GM13977 (cell line): ENCODE measurements around the gene MSI2.

ENCODE experiments used
- DNase-seq: peaks from one replicate; pipeline ENCODE4 v3.0.0; 2012; ENCODE audit warnings: low spot score
- in situ Hi-C: fragments of 300-500 bp; cut with MboI; formaldehyde crosslinking; loops from one replicate; pipeline ENCODE4 v1.12.0; 2022; ENCODE audit warnings: low sequenced_read_pairs, low pct_unique_long_range_greater_than_20kb, mixed read lengths, inconsistent platforms; ENCODE audit not compliant: unreplicated experiment
- TF ChIP-seq, protein P1 (sequence below): IDR thresholded peaks from 2 replicates; pipeline ENCODE4 v1.5.1; 2012; ENCODE audit warnings: mild to moderate bottlenecking, control low read depth; ENCODE audit not compliant: insufficient read depth; ENCODE audit errors: extremely low read depth, missing control alignments

MSI2 gene

DNA sequence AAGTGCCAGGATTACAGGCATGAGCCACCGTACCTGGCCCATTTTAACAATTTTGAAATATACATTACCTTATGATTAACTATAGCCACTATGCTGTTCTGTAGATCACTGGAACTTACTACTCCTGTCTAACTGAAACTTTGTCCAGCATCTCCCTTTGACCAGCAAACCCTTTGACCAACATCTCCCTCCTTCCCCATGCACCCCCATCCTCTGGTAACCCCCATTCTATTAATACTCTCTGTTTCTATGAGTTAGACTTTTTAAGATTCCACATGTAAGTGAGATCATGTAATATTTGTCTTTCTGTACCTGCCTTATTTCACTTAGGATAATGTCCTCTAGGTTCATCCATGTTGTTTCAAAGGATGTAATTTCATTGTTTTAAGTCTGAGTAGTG, 178.0 kb downstream of the MSI2 start:
- TF ChIP-seq, protein P1, sequence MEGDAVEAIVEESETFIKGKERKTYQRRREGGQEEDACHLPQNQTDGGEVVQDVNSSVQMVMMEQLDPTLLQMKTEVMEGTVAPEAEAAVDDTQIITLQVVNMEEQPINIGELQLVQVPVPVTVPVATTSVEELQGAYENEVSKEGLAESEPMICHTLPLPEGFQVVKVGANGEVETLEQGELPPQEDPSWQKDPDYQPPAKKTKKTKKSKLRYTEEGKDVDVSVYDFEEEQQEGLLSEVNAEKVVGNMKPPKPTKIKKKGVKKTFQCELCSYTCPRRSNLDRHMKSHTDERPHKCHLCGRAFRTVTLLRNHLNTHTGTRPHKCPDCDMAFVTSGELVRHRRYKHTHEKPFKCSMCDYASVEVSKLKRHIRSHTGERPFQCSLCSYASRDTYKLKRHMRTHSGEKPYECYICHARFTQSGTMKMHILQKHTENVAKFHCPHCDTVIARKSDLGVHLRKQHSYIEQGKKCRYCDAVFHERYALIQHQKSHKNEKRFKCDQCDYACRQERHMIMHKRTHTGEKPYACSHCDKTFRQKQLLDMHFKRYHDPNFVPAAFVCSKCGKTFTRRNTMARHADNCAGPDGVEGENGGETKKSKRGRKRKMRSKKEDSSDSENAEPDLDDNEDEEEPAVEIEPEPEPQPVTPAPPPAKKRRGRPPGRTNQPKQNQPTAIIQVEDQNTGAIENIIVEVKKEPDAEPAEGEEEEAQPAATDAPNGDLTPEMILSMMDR, result no peak
- in situ Hi-C loops, result no loop called here
- no peak for DNase-seq

DNA sequence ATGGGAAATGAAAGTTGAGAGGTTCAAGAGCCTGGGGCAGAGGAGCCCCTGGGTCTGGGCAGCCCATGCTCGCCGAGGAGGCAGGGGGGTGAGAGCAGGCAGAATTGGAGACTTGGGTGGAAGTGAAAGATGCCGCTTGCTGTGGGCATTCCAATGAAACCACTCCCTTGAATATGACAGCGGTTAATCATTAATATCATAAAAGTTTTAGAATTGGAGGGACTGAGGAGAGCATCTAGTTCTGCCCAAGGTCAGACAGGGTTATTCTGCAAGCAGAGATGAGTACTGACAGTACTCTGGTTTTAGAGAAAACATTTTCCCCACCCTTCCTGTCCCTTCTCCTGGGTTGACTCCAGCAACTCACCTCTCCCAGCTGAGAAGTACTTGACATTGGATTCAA, 180.2 kb downstream of the MSI2 start:
- TF ChIP-seq, protein P1, result no peak
- in situ Hi-C loops, result no loop called here
- no peak for DNase-seq

DNA sequence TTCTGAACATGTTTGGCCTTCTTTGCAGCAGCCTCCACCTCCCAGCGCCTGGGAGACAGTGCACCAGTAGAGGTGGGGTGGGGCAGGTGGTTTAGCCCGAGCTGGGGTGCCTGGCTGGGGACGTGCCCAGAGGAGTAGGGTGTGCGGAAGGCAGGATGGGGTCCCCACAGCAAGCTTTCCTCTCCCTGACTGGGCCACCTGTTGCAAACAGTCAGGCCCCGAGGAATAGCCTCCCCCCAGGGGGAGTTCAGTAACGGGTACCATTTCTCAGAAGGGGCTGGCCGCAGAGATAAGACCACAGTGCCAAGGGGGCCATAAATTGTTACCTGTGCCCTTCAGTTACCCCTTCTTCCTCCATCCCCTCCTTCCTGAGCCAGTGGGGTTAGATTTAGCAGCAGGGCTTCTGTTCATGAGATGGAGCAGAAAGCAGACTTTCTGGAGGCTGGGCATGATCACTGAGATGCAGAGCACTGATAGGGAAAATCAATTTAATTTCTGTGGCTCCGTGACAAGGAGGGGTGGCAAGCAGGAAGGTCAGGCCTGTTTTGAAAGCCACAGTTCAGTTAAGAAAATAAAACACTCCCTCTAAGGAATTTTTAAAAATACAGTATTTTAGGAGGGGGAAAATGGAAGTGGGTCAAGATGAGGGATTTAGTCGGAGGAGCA, 181.9 kb downstream of the MSI2 start:
- DNase-seq, result no peak
- TF ChIP-seq, protein P1, result no peak
- in situ Hi-C loops, result no loop called here

DNA sequence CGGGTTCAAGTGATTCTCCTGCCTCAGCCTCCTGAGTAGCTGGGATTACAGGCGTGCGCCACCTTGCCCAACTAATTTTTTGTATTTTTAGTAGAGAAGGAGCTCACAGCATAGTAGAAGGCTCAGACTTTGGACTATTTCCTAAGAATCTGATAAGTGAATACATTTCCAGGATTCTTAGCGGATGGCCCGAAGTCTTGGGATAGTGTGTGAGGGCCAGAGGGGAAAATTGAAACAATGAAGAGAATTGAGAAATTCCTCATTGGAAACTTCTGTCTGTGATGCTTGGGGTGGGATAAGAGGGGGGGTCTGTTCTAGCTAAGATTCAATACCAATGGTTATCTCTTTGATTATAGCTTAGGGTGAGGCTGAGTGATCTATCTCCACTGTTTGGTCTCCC, 183.3 kb downstream of the MSI2 start:
- TF ChIP-seq, protein P1, result no peak
- DNase-seq, result no peak
- in situ Hi-C loops, result no loop called here

DNA sequence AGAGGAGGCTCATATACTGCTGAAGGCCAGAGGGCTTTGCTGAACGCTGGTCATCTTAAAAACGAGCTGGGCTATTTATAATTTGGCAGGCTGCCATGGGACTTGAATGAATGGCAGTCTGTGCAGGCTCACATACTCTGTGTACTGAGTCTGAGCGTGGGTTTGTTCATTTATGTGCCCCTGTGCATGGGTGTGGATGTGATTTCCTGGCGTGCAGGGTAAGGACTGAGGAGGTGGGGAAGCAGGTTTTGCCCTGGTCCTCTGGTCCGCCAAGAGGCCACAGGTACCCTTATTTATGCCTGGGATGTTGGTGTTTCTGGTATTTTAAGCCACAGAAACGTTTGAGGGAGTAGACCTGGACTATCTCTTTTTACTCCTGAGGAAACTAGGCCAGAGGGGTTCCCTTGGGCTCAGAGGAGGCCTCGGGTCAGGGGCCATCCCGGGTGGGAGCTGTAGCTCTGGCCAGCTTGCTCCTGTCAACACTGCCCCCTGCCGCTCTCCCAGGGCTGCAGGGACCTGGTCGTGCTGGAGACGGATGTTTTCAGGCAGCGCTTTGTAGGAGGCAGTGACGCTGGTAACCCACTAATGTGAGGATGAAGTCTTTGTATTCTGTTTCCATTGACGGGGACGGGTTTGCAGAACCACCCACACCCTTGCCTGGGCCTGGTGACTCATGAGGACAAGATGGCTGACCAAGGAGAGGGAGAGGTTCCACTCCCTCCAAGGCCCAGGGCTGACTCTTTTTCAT, 184.4 kb downstream of the MSI2 start:
- DNase-seq, result peak; percentile 69
- TF ChIP-seq, protein P1, result peak; percentile 51
- in situ Hi-C loops, result no loop called here

DNA sequence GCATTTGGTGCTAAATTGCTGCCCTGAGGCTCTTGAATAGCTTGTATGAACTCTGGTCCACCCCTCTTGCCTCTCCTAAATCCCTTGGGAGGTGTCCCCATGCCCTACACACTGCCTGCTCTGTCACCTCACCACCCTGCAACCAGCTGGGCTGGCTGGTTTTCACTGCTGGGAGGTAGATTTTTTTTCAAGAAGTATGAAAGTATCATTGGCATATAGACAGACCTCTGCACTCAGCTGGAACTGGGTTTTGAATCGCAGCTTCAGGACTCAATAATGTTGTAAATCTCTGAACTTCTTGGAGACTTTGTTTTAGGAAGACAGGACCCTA, 184.9 kb downstream of the MSI2 start:
- DNase-seq, result no peak
- in situ Hi-C loops, result no loop called here
- TF ChIP-seq, protein P1, result no peak

DNA sequence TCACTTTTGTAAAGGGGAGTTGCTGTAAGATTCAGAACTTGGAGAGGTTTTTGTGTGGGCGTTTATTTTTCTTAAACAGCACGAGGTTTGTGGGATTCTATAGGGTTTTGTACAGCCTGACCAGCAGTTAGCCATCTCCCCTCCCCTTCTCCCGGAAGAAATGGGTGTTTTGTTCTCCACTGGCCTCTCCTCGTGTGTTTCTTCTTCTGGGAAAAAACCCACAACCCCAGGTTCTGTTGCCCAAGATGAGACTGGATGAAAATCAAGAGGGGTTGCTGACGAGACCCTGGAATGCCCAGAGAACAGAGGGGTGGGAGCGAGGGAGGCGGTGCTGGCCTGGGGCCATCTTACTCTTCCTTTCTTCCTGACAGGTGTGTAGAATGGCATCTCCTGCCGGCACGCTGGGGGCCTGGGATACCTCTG, 186.1 kb downstream of the MSI2 start:
- DNase-seq, result no peak
- TF ChIP-seq, protein P1, result no peak
- in situ Hi-C loops, result no loop called here
